Measurements from ENCODE around the gene NFE2L2. TPM values are rescaled to one million over a fixed set of nuclear protein-coding genes. Genes with fewer than 3 reads are reported as not detected.
A peak's percentile ranks its signal among the peaks of the same experiment; 100 is the strongest.

Gene NFE2L2
- total and polyA plus RNA-seq, 9 of the 15 experiments (the other 6 are each of a cell fraction or from before 2014, with no cell fraction given) = 29.3 to 120 (median 59.3) TPM

- TF ChIP-seq FIP1L1 (IDR thresholded peaks at IDR 0.05; ENCODE audit: low read depth, low read length, poor library complexity, severe bottlenecking) = peak; percentile 99
- peak; percentile 68 for TF ChIP-seq FUS (optimal IDR thresholded peaks at IDR 0.05; ENCODE audit: low read depth, low read length)
- TF ChIP-seq HBP1 (CRISPR knock-in tag; IDR thresholded peaks at IDR 0.05) = peak; percentile 71
- 0 out of 2 replicates have a peak, but pooled peaks have one; percentile 19 for TF ChIP-seq RAD51 (IDR thresholded peaks at IDR 0.05; ENCODE audit: borderline replicate concordance, low read depth)
- no peak; the same call in 1 of the 2 replicates for TF ChIP-seq KLF13 (tag; IDR thresholded peaks at IDR 0.05; ENCODE audit: borderline replicate concordance, low read depth)
- peak; percentile 88 for TF ChIP-seq C11orf30 (IDR thresholded peaks at IDR 0.05; ENCODE audit: low read depth)
- TF ChIP-seq MEF2D (tag; conservative IDR thresholded peaks at IDR 0.05; ENCODE audit: low read depth) = 0 out of 2 replicates have a peak, but pooled peaks have one; percentile 32
- peak; percentile 46; the same call in 1 of the 2 replicates for TF ChIP-seq HMBOX1 (IDR thresholded peaks at IDR 0.05)
- TF ChIP-seq ZNF224 (CRISPR knock-in tag; IDR thresholded peaks at IDR 0.05) = peak; percentile 79
- TF ChIP-seq PTBP1 (IDR thresholded peaks at IDR 0.05; ENCODE audit: low read depth, low read length) = peak; percentile 70; the same call in 1 of the 2 replicates
- peak; percentile 68; the same call in 1 of the 2 replicates for TF ChIP-seq ZNF41 (CRISPR knock-in tag; conservative IDR thresholded peaks at IDR 0.05)
- TF ChIP-seq GTF3C2 (IDR thresholded peaks at IDR 0.05; ENCODE audit: borderline replicate concordance, extremely low read depth, insufficient read length) = no peak
- TF ChIP-seq PREB (CRISPR knock-in tag; IDR thresholded peaks at IDR 0.05) = peak; percentile 99
- TF ChIP-seq ZNF589 (CRISPR knock-in tag; IDR thresholded peaks at IDR 0.05; ENCODE audit: low read depth) = peak; percentile 90; the same call in 1 of the 2 replicates
- TF ChIP-seq STAG1 (CRISPR knock-in tag; IDR thresholded peaks at IDR 0.05; ENCODE audit: borderline replicate concordance) = no peak
- TF ChIP-seq KAT7 (CRISPR knock-in tag; IDR thresholded peaks at IDR 0.05; ENCODE audit: borderline replicate concordance) = peak; percentile 100
- peak; percentile 95 for TF ChIP-seq CREM (IDR thresholded peaks at IDR 0.05; ENCODE audit: low read depth)
- TF ChIP-seq ATF2 (CRISPR knock-in tag; IDR thresholded peaks at IDR 0.05) = no peak; the same call in 1 of the 2 replicates
These were observed 897 bp downstream of the NFE2L2 start (continued) for GRCh38 chr2:177263451-177264208.

Data from K562 (cell line).